Measurements from ENCODE around the gene SPSB3.

Gene SPSB3

DNA sequence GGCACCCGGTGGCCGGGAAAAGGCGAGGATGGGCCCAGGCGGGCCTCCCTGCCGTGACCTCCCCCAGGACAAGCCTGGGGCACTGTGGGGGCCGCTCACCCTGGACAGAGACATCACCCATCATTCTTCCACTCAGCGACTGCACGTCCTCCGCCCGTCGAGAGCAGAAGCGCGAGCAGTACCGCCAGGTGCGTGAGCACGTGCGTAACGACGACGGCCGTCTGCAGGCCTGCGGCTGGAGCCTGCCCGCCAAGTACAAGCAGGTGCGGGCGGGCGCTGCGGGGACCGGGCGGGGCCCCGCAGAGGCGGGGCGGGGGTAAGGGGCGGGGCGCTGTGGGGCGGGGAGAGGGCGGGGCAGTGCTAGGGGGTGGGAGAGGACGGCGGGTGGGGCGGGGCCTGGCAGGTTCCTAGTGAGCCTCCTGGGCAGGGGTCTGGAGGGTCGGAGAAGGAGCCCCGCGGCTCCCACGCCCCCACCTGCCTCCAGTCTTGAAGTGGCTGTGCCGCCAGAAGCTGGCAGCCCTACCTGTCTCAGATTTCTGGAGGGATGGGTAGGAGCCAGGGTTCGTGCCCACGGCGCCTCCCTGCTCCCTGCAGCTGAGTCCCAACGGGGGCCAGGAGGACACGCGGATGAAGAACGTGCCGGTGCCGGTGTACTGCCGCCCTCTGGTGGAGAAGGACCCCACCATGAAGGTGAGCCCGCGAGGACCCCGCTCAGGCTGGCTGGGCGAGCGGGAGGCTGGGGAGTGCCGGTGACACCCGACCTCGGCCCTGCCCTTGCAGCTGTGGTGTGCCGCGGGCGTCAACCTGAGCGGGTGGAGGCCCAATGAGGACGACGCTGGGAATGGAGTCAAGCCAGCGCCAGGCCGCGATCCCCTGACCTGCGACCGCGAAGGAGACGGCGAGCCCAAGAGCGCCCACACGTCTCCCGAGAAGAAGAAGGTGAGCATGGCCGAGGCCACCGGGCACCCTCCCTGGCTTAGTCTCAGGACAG, 18.6 kb downstream of the SPSB3 start:
- ChIA-PET POLR2A (no interaction called here), CTCF (interaction anchor here (0.9 to 2.2 kb wide), 6 partner anchors 9 to 143 kb away, joined by 3 to 14 read pairs (median 4); partner anchors contain the start of genes EME2, MAPK8IP3 and MRPS34)
- TF ChIP-seq, protein P1, sequence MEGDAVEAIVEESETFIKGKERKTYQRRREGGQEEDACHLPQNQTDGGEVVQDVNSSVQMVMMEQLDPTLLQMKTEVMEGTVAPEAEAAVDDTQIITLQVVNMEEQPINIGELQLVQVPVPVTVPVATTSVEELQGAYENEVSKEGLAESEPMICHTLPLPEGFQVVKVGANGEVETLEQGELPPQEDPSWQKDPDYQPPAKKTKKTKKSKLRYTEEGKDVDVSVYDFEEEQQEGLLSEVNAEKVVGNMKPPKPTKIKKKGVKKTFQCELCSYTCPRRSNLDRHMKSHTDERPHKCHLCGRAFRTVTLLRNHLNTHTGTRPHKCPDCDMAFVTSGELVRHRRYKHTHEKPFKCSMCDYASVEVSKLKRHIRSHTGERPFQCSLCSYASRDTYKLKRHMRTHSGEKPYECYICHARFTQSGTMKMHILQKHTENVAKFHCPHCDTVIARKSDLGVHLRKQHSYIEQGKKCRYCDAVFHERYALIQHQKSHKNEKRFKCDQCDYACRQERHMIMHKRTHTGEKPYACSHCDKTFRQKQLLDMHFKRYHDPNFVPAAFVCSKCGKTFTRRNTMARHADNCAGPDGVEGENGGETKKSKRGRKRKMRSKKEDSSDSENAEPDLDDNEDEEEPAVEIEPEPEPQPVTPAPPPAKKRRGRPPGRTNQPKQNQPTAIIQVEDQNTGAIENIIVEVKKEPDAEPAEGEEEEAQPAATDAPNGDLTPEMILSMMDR (IDR thresholded peaks at IDR 0.05; ENCODE audit: insufficient read depth, low read length, missing control alignments): peak; percentile 61
- DNase-seq (ENCODE audit: low read depth, low spot score): no peak
- no peak overlapping the region for H3K4me3 ChIP-seq (ENCODE audit: low read depth, low read length)

DNA sequence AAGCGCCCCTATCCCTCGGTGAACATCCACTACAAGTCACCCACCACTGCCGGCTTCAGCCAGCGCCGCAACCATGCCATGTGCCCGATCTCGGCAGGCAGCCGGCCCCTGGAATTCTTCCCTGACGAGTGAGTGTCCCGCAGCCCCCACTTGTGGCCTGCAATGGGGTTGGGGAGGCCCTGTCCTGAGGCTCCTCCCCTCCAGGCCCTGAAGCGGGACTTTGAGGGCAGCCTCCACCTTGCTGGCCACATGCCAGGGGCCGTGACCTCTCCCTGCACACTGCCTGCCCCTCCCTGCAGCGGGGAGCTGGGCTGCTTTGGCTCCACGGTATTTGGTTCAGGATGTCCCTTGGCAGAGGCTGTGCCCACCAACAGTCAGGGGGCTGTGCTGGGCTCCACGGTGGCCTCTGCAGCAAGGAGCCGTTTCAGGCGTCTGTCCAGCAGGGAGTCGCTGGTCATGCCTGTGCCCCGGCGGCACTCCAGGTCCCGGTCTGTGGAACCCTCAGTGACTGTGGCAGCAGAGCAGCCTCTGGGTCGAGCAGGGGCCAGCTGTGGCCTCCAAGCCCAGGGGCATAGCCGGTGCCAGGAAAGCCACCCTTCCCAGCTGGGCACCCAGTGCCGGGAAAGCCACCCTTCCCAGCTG, 19.4 kb downstream of the SPSB3 start:
- DNase-seq (ENCODE audit: low read depth, low spot score): no peak
- CTCF ChIA-PET: interaction anchor here (1.4 kb wide), 1 partner anchor 12 kb away, joined by 3 read pairs; no protein-coding TSS in a partner anchor
- TF ChIP-seq, protein P1 (IDR thresholded peaks at IDR 0.05; ENCODE audit: insufficient read depth, low read length, missing control alignments): no peak
- no peak overlapping the region for H3K4me3 ChIP-seq (ENCODE audit: low read depth, low read length)
- POLR2A ChIA-PET: no interaction called here

- CTCF ChIA-PET: no interaction called here
Measured at GRCh38 chr16:1762196-1762878, 20.0 kb downstream of the SPSB3 start.

DNA sequence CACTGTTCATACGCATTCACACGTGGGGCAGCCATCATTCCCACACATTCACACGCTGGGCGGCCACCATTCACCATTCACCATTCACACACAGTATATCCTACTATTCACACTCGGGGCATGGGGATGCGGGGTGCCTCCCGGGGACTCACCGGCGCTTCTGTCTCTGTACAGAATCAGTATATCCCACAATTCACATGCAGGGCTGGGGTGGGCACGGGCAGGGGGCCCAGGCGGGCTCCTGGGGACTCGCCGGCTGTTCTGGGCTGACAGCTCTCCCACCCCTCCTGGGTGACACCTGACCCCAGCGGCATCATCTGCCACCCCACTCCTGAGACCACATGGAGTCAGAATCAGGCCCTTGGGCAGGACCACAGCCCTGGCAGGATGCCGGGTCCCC, 20.6 kb downstream of the SPSB3 start:
- DNase-seq (ENCODE audit: low read depth, low spot score): no peak
- TF ChIP-seq, protein P1 (IDR thresholded peaks at IDR 0.05; ENCODE audit: insufficient read depth, low read length, missing control alignments): no peak
- POLR2A ChIA-PET: no interaction called here
- CTCF ChIA-PET: no interaction called here
- H3K4me3 ChIP-seq (ENCODE audit: low read depth, low read length): no peak overlapping the region

More at GRCh38 chr16:1762196-1762878, 20.0 kb downstream of the SPSB3 start:
- no peak overlapping the region for H3K4me3 ChIP-seq (ENCODE audit: low read depth, low read length)
- TF ChIP-seq, protein P1 (IDR thresholded peaks at IDR 0.05; ENCODE audit: insufficient read depth, low read length, missing control alignments): no peak
- POLR2A ChIA-PET: no interaction called here
- DNase-seq (ENCODE audit: low read depth, low spot score): no peak

- TF ChIP-seq, protein P1 (IDR thresholded peaks at IDR 0.05; ENCODE audit: insufficient read depth, low read length, missing control alignments): no peak
- CTCF ChIA-PET: interaction anchor here (1.9 kb wide), 1 partner anchor 37 kb away, joined by 6 read pairs; no protein-coding TSS in a partner anchor
- no peak overlapping the region for H3K4me3 ChIP-seq (ENCODE audit: low read depth, low read length)
- POLR2A ChIA-PET: no interaction called here
- DNase-seq (ENCODE audit: low read depth, low spot score): no peak
Measured at GRCh38 chr16:1760911-1761310, 21.5 kb downstream of the SPSB3 start.
